ENCODE data around the gene TIAM1.

DNA sequence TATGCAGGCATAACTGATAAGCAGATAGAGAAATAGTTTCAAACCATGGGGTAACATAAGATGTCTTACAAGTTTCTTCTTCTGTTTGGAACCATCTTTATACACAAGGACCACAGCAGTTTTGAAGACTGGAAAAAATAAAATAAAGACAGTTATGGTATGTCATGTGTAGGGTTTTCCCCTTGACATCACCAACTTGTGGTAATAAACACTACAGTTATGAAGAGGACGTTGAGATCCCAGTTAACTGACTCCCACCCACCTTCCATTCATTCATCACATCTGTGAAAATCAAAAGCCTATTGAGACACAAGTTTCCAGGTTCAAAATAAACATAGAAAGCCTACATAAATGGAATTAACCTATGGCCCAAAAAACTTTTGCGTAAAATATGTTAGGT, 213.2 kb downstream of the TIAM1 start:
- TF ChIP-seq, protein P1, sequence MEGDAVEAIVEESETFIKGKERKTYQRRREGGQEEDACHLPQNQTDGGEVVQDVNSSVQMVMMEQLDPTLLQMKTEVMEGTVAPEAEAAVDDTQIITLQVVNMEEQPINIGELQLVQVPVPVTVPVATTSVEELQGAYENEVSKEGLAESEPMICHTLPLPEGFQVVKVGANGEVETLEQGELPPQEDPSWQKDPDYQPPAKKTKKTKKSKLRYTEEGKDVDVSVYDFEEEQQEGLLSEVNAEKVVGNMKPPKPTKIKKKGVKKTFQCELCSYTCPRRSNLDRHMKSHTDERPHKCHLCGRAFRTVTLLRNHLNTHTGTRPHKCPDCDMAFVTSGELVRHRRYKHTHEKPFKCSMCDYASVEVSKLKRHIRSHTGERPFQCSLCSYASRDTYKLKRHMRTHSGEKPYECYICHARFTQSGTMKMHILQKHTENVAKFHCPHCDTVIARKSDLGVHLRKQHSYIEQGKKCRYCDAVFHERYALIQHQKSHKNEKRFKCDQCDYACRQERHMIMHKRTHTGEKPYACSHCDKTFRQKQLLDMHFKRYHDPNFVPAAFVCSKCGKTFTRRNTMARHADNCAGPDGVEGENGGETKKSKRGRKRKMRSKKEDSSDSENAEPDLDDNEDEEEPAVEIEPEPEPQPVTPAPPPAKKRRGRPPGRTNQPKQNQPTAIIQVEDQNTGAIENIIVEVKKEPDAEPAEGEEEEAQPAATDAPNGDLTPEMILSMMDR (conservative IDR thresholded peaks at IDR 0.05 in 1 of 2, IDR thresholded peaks at IDR 0.05 in 1 of 2; ENCODE audit: extremely low read depth in 1 of 2, insufficient read depth in 1 of 2, low read depth in 1 of 2, low read length in 2 of 2) = no peak
- no peak for TF ChIP-seq EZH2 (IDR thresholded peaks at IDR 0.05; ENCODE audit: borderline replicate concordance, low read length)

Measured in mammary epithelial cell (primary cell).